ENCODE measurements around the gene MAML3. TPM values are rescaled to one million over a fixed set of nuclear protein-coding genes. Genes with fewer than 3 reads are reported as not detected.

Gene MAML3
- total RNA-seq, 1 donor from 2014 or later: 59.4 TPM

DNA sequence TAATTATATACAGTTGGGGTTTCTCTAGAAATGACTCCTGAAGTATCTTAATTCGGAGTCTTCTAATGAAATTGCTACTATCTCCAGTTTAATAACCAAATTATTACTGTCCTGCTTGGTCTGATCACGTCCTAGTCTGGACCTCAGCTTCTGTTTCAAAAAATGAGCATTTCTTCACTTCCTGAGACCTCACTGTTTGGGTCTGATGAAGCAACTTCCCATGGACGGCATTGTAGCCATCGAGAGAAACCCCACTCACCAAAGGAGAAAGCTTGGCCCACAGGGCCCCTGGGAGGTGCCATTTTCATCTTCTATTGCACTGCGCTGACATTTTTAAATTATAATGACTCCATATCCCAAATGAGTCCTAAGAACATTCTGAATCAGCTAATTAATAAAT is 310.3 kb downstream of the MAML3 start:
- Mint-ChIP-seq H3K36me3 (ENCODE audit: unreplicated experiment) (no peaks in the 10 kb centered on the region), H3K4me1 (ENCODE audit: low read depth, unreplicated experiment) (peaks cover 78% of the 10 kb centered on the region), H3K9me3 (ENCODE audit: unreplicated experiment) (peaks cover 31% of the 10 kb centered on the region), H3K4me3 (ENCODE audit: unreplicated experiment) (no peak overlapping the region), H3K27me3 (ENCODE audit: unreplicated experiment) (peaks cover 14% of the 10 kb centered on the region), H3K27ac (ENCODE audit: unreplicated experiment) (no peak overlapping the region)
- no peak for DNase-seq
- TF ChIP-seq, protein P1, sequence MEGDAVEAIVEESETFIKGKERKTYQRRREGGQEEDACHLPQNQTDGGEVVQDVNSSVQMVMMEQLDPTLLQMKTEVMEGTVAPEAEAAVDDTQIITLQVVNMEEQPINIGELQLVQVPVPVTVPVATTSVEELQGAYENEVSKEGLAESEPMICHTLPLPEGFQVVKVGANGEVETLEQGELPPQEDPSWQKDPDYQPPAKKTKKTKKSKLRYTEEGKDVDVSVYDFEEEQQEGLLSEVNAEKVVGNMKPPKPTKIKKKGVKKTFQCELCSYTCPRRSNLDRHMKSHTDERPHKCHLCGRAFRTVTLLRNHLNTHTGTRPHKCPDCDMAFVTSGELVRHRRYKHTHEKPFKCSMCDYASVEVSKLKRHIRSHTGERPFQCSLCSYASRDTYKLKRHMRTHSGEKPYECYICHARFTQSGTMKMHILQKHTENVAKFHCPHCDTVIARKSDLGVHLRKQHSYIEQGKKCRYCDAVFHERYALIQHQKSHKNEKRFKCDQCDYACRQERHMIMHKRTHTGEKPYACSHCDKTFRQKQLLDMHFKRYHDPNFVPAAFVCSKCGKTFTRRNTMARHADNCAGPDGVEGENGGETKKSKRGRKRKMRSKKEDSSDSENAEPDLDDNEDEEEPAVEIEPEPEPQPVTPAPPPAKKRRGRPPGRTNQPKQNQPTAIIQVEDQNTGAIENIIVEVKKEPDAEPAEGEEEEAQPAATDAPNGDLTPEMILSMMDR (IDR thresholded peaks at IDR 0.05; ENCODE audit: partially characterized antibody, unreplicated experiment): no peak

DNA sequence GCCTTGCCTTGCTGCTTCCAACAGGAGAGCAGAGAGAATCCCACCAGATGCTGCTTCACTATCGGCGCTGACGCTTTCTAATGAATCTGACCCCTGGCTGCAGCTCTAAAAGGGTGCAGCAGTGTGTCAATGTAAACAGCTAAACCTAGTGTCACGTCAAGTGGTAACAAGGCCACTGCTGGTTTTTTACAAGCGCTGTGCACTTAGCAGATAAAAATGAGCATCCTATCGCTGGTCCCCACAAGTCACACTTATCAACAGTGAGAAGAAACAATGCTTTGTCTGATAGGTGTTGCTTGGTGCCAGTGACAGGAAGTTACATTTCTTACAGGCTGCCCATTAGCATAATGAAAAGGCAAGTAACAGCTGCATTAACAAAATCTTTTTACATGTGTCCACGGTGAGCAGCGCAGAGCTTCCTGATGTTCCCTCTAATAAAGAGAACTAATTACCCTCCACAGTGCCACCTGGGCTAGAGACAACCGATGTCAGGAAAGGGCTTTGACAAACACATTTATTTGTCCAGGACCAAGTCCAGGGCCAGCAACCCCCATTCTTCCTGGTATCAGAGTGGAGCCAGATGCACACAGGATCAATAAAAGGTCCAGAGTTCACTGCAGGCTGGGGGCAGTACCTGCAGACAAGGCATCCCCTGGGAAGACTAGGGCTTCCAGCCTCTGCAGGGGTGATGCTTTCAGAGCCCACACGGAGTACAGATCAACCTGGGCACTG is 312.4 kb downstream of the MAML3 start:
- DNase-seq: peak; percentile 45
- peaks cover 25% of the 10 kb centered on the region for H3K9me3 Mint-ChIP-seq (ENCODE audit: unreplicated experiment)
- H3K27ac Mint-ChIP-seq (ENCODE audit: unreplicated experiment): peak overlapping the region; percentile 96
- peaks cover 64% of the 10 kb centered on the region for H3K4me1 Mint-ChIP-seq (ENCODE audit: low read depth, unreplicated experiment)
- no peaks in the 10 kb centered on the region for H3K36me3 Mint-ChIP-seq (ENCODE audit: unreplicated experiment)
- H3K27me3 Mint-ChIP-seq (ENCODE audit: unreplicated experiment): peaks cover 14% of the 10 kb centered on the region
- TF ChIP-seq, protein P1 (IDR thresholded peaks at IDR 0.05; ENCODE audit: partially characterized antibody, unreplicated experiment): no peak
- peak overlapping the region; percentile 76 for H3K4me3 Mint-ChIP-seq (ENCODE audit: unreplicated experiment)

DNA sequence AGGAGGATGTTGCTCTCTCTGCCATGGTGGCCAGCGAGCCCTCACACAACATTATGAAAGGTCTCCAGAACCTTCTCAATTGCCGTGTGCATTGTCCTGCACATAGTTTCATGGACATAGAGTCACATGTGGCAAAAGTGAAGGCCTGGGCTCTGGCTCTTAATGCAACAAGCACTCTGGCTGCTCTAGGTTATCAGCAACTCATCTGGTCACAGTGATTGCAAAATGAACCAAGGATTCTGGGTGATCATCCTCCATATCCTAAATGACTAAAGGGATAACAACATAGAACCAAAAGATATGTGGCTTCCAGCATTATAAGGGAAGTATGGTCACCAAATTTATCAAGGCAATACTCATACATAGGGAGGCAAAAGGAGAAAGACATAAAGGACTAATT is 313.2 kb downstream of the MAML3 start:
- H3K9me3 Mint-ChIP-seq (ENCODE audit: unreplicated experiment): peaks cover 29% of the 10 kb centered on the region
- peaks cover 69% of the 10 kb centered on the region for H3K4me1 Mint-ChIP-seq (ENCODE audit: low read depth, unreplicated experiment)
- TF ChIP-seq, protein P1 (IDR thresholded peaks at IDR 0.05; ENCODE audit: partially characterized antibody, unreplicated experiment): no peak
- DNase-seq: no peak
- H3K36me3 Mint-ChIP-seq (ENCODE audit: unreplicated experiment): no peaks in the 10 kb centered on the region
- peaks cover 17% of the 10 kb centered on the region for H3K27me3 Mint-ChIP-seq (ENCODE audit: unreplicated experiment)
- H3K27ac Mint-ChIP-seq (ENCODE audit: unreplicated experiment): peak overlapping the region; percentile 96
- peak overlapping the region; percentile 76 for H3K4me3 Mint-ChIP-seq (ENCODE audit: unreplicated experiment)

DNA sequence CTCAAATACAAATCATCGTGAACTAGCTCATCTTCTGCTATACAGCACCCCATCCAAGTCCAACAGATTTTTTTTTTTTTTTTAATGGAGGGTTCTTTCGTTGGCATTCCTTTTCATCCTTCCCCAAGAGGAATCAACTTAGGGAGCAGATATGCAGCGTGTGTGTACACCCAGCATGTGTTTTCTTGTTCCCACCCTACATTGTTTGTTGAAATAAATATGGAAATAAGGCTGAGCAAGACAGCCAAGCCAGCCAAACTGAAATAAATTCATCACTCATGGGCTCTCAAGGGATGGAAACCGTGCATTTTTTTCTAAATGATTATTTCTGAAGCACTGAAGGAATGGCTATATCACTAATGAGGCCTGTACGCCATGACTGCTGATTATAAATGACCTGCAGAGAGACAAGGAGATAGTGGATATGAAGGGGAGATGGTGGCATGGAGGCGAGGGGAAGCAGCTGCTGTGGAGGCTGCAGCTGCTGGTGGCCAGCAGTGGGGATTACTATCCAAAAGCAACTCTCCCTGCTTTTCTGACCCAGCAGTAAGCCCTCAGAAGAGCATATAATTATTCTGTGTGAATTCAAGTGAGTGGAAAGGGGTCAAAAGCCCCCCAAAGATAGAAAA is 314.5 kb downstream of the MAML3 start:
- TF ChIP-seq, protein P1 (IDR thresholded peaks at IDR 0.05; ENCODE audit: partially characterized antibody, unreplicated experiment): no peak
- peaks cover 17% of the 10 kb centered on the region for H3K27me3 Mint-ChIP-seq (ENCODE audit: unreplicated experiment)
- H3K27ac Mint-ChIP-seq (ENCODE audit: unreplicated experiment): peak overlapping the region; percentile 55
- peaks cover 27% of the 10 kb centered on the region for H3K9me3 Mint-ChIP-seq (ENCODE audit: unreplicated experiment)
- no peaks in the 10 kb centered on the region for H3K36me3 Mint-ChIP-seq (ENCODE audit: unreplicated experiment)
- DNase-seq: no peak
- H3K4me1 Mint-ChIP-seq (ENCODE audit: low read depth, unreplicated experiment): peaks cover 68% of the 10 kb centered on the region
- H3K4me3 Mint-ChIP-seq (ENCODE audit: unreplicated experiment): peak overlapping the region; percentile 60

DNA sequence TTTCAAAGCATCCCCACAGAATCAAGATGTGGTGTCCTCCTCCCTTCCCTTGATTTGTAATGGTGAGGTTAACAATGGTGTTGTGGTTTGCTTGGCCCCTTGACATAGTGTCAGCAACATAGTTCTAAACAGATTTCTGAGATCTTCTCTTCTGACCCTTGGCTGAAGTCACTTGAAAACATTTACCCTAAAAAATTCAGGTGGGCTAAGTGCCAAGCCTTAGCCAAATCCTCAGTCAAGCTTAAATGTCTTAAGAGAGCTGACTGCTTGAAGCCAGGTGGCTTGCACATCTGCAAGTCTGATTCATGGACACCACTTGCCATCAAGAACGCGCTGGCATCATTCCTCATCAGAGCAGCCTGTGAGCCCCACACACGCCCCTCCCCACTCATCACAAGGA is 315.2 kb downstream of the MAML3 start:
- TF ChIP-seq, protein P1 (IDR thresholded peaks at IDR 0.05; ENCODE audit: partially characterized antibody, unreplicated experiment): no peak
- Mint-ChIP-seq H3K4me1 (ENCODE audit: low read depth, unreplicated experiment) (peaks cover 68% of the 10 kb centered on the region), H3K9me3 (ENCODE audit: unreplicated experiment) (peaks cover 24% of the 10 kb centered on the region), H3K27me3 (ENCODE audit: unreplicated experiment) (peaks cover 13% of the 10 kb centered on the region), H3K4me3 (ENCODE audit: unreplicated experiment) (no peak overlapping the region), H3K36me3 (ENCODE audit: unreplicated experiment) (no peaks in the 10 kb centered on the region), H3K27ac (ENCODE audit: unreplicated experiment) (no peak overlapping the region)
- no peak for DNase-seq
